Liver (tissue), 9 donors: ENCODE data around the gene PHKB. TPM values are rescaled to one million over a fixed set of nuclear protein-coding genes. Genes with fewer than 3 reads are reported as not detected.

Experiments
- DNase-seq: peaks from one replicate; pipeline ENCODE4 v3.0.0-alpha.2; 2017; ENCODE audit warnings: low spot score
- H3K27ac ChIP-seq, 2 donors: one replicate each; pipeline ENCODE4 v1.7.0; 2013; ENCODE audit warnings: inconsistent platforms in 2 of 2, low read length in 2 of 2, control low read depth in 1 of 2, low read depth in 1 of 2, mild to moderate bottlenecking in 1 of 2
- H3K27me3 ChIP-seq, 4 donors: one replicate each; pipeline versions ENCODE4 v1.6.1 to v1.7.0; 2013; ENCODE audit warnings: low read length in 3 of 4, inconsistent platforms in 1 of 4, mild to moderate bottlenecking in 1 of 4, moderate library complexity in 1 of 4; ENCODE audit not compliant: control insufficient read depth in 4 of 4, insufficient read depth in 4 of 4
- H3K36me3 ChIP-seq, 4 donors: one replicate each; pipeline versions ENCODE4 v1.6.1 to v1.7.0; 2013; ENCODE audit warnings: low read length in 3 of 4, mild to moderate bottlenecking in 3 of 4, low read depth in 1 of 4, moderate library complexity in 1 of 4; ENCODE audit not compliant: control insufficient read depth in 4 of 4, insufficient read depth in 3 of 4
- H3K4me1 ChIP-seq, 4 donors: one replicate each; pipeline versions ENCODE4 v1.6.1 to v1.7.0; 2013; ENCODE audit warnings: low read length in 3 of 4, mild to moderate bottlenecking in 3 of 4, moderate library complexity in 1 of 4; ENCODE audit not compliant: control insufficient read depth in 4 of 4, insufficient read depth in 4 of 4
- H3K4me3 ChIP-seq, 3 donors: one replicate each; pipeline versions ENCODE4 v1.6.1 to v1.7.0; 2013; ENCODE audit warnings: low read length in 3 of 3, control low read depth in 1 of 3, low read depth in 1 of 3, mild to moderate bottlenecking in 1 of 3
- H3K9ac ChIP-seq, 2 donors: one replicate each; pipeline ENCODE4 v1.7.0; 2013; ENCODE audit warnings: low read length in 2 of 2, mild to moderate bottlenecking in 2 of 2, moderate library complexity in 2 of 2, control low read depth in 1 of 2, low read depth in 1 of 2
- H3K9me3 ChIP-seq, 4 donors: one replicate each; pipeline versions ENCODE4 v1.6.1 to v1.7.0; 2013; ENCODE audit warnings: low read length in 3 of 4; ENCODE audit not compliant: control insufficient read depth in 4 of 4
- FOXA1 ChIP-seq: IDR thresholded peaks from 2 replicates; pipeline ENCODE4 v1.6.1; 2016; ENCODE audit warnings: antibody characterized with exemption
- FOXA2 ChIP-seq: IDR thresholded peaks from 2 replicates; pipeline ENCODE4 v1.6.1; 2016; ENCODE audit warnings: antibody characterized with exemption
- GABPA ChIP-seq, 2 donors: IDR thresholded peaks in 1 of 2; conservative IDR thresholded peaks in 1 of 2; 2 replicates each; pipeline ENCODE4 v1.6.1; 2016; ENCODE audit warnings: antibody characterized with exemption in 2 of 2, mild to moderate bottlenecking in 1 of 2, moderate library complexity in 1 of 2
- HNF4A ChIP-seq, 2 donors: conservative IDR thresholded peaks; 2 replicates each; pipeline ENCODE4 v1.6.1; 2016; ENCODE audit warnings: antibody characterized with exemption in 2 of 2, mild to moderate bottlenecking in 2 of 2
- HNF4G ChIP-seq: IDR thresholded peaks from 2 replicates; pipeline ENCODE4 v1.6.1; 2016; ENCODE audit warnings: antibody characterized with exemption
- JUND ChIP-seq, 2 donors: IDR thresholded peaks; 2 replicates each; pipeline ENCODE4 v1.6.1; 2016; ENCODE audit warnings: antibody characterized with exemption in 2 of 2
- NR2F2 ChIP-seq: IDR thresholded peaks from 2 replicates; pipeline ENCODE4 v1.6.1; 2016; ENCODE audit warnings: antibody characterized with exemption
- RAD21 ChIP-seq, 2 donors: IDR thresholded peaks; 2 replicates each; pipeline ENCODE4 v1.6.1; 2016; ENCODE audit warnings: antibody characterized with exemption in 2 of 2, mild to moderate bottlenecking in 2 of 2
- RXRA ChIP-seq, 2 donors: IDR thresholded peaks; 2 replicates each; pipeline ENCODE4 v1.6.1; 2017 to 2018; ENCODE audit warnings: antibody characterized with exemption in 2 of 2, mild to moderate bottlenecking in 1 of 2
- TAF1 ChIP-seq: conservative IDR thresholded peaks from 2 replicates; pipeline ENCODE4 v1.6.1; 2016; ENCODE audit warnings: antibody characterized with exemption, mild to moderate bottlenecking
- YY1 ChIP-seq: IDR thresholded peaks from 2 replicates; pipeline ENCODE4 v1.6.1; 2016; ENCODE audit warnings: antibody characterized with exemption, mild to moderate bottlenecking
- WGBS: extraction: QIAGEN DNeasy Blood & Tissue Kit; methylation state at CpG from one replicate; pipeline ENCODE4 v1.1.7; 2013; 5-methylcytosine and 5-hydroxymethylcytosine counted together
- polyA plus RNA-seq, 2 donors: library from polyadenylated mRNA; stranded (reverse) in 1 of 2; unstranded in 1 of 2; fragments of 200-250 nt in 1 of 2; fragments of >200 nt in 1 of 2; fragmentation: Nextera tagmentation in 1 of 2; extraction: Ambion mirVana in 1 of 2; gene quantifications; one replicate each; pipeline versions ENCODE4 v1.2.1 to v1.2.3, GENCODE V29; 2013 to 2015
- total RNA-seq, 2 donors: library from RNA; depleted of rRNA; stranded (reverse); fragments of >200 nt; gene quantifications; one replicate each; pipeline ENCODE4 v1.2.3, GENCODE V29; 2014
- TF ChIP-seq, protein P1 (sequence below): IDR thresholded peaks from 2 replicates; pipeline ENCODE4 v1.6.1; 2016; ENCODE audit warnings: antibody characterized with exemption
- TF ChIP-seq, protein P2 (sequence below): IDR thresholded peaks from 2 replicates; pipeline ENCODE4 v1.6.1; 2016; ENCODE audit warnings: antibody characterized with exemption, mild to moderate bottlenecking
- TF ChIP-seq, protein P3 (sequence below): IDR thresholded peaks from 2 replicates; pipeline ENCODE4 v1.6.1; 2016; ENCODE audit warnings: antibody characterized with exemption
- TF ChIP-seq, protein P4 (sequence below): fragments of 150-350 bp; IDR thresholded peaks from 2 replicates; pipeline ENCODE4 v1.5.1; 2017; ENCODE audit warnings: improper control_type of control experiment, low read depth, low read length; ENCODE audit not compliant: missing input control
- donor health status: healthy.
- donor health status: healthy.
- donor health status: healthy.
- donor health status: healthy.
- donor health status: healthy.

Gene PHKB
- total and polyA plus RNA-seq, 4 donors = 13.2 to 49.1 (median 29.0) TPM

DNA sequence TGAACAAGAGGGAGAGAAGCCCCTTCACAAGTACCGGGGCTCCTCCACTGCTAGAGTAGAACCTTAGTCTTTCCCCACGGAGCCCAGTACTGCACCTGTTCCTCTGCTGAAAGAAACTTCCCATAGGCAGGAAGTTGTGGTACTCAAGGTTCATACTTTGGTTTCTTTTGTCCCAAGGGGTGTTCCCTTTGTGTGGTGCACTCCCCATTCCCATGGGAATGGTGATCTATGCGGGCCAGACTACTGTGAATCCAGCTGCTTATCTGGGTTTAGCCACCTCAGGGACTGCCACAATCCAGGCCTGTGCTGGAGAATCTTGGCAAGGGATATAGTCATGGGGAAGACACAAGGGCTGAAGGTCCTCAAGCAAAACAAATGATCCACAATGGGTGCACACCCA, 110.6 kb downstream of the PHKB start:
- no peak overlapping the region for H3K27ac ChIP-seq
- H3K36me3 ChIP-seq = no peaks in the 10 kb centered on the region
- WGBS = 94% methylated on average over 3 of the region's 3 CpGs
- TF ChIP-seq FOXA2 (no peak), GABPA (IDR thresholded peaks at IDR 0.05 in 1 of 2, conservative IDR thresholded peaks at IDR 0.05 in 1 of 2) (no peak), RXRA (IDR thresholded peaks at IDR 0.05) (no peak), FOXA1 (no peak), HNF4A (conservative IDR thresholded peaks at IDR 0.05) (no peak), NR2F2 (no peak), HNF4G (no peak), YY1 (no peak)
- TF ChIP-seq, protein P1, sequence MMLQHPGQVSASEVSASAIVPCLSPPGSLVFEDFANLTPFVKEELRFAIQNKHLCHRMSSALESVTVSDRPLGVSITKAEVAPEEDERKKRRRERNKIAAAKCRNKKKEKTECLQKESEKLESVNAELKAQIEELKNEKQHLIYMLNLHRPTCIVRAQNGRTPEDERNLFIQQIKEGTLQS = no peak
- TF ChIP-seq, protein P2, sequence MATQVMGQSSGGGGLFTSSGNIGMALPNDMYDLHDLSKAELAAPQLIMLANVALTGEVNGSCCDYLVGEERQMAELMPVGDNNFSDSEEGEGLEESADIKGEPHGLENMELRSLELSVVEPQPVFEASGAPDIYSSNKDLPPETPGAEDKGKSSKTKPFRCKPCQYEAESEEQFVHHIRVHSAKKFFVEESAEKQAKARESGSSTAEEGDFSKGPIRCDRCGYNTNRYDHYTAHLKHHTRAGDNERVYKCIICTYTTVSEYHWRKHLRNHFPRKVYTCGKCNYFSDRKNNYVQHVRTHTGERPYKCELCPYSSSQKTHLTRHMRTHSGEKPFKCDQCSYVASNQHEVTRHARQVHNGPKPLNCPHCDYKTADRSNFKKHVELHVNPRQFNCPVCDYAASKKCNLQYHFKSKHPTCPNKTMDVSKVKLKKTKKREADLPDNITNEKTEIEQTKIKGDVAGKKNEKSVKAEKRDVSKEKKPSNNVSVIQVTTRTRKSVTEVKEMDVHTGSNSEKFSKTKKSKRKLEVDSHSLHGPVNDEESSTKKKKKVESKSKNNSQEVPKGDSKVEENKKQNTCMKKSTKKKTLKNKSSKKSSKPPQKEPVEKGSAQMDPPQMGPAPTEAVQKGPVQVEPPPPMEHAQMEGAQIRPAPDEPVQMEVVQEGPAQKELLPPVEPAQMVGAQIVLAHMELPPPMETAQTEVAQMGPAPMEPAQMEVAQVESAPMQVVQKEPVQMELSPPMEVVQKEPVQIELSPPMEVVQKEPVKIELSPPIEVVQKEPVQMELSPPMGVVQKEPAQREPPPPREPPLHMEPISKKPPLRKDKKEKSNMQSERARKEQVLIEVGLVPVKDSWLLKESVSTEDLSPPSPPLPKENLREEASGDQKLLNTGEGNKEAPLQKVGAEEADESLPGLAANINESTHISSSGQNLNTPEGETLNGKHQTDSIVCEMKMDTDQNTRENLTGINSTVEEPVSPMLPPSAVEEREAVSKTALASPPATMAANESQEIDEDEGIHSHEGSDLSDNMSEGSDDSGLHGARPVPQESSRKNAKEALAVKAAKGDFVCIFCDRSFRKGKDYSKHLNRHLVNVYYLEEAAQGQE = no peak
- TF ChIP-seq, protein P3, sequence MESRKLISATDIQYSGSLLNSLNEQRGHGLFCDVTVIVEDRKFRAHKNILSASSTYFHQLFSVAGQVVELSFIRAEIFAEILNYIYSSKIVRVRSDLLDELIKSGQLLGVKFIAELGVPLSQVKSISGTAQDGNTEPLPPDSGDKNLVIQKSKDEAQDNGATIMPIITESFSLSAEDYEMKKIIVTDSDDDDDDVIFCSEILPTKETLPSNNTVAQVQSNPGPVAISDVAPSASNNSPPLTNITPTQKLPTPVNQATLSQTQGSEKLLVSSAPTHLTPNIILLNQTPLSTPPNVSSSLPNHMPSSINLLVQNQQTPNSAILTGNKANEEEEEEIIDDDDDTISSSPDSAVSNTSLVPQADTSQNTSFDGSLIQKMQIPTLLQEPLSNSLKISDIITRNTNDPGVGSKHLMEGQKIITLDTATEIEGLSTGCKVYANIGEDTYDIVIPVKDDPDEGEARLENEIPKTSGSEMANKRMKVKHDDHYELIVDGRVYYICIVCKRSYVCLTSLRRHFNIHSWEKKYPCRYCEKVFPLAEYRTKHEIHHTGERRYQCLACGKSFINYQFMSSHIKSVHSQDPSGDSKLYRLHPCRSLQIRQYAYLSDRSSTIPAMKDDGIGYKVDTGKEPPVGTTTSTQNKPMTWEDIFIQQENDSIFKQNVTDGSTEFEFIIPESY = no peak
- H3K9ac ChIP-seq = no peak overlapping the region
- DNase-seq = no peak
- no peaks in the 10 kb centered on the region for H3K27me3 ChIP-seq
- no peaks in the 10 kb centered on the region for H3K9me3 ChIP-seq
- no peaks in the 10 kb centered on the region for H3K4me1 ChIP-seq
- no peak overlapping the region for H3K4me3 ChIP-seq

DNA sequence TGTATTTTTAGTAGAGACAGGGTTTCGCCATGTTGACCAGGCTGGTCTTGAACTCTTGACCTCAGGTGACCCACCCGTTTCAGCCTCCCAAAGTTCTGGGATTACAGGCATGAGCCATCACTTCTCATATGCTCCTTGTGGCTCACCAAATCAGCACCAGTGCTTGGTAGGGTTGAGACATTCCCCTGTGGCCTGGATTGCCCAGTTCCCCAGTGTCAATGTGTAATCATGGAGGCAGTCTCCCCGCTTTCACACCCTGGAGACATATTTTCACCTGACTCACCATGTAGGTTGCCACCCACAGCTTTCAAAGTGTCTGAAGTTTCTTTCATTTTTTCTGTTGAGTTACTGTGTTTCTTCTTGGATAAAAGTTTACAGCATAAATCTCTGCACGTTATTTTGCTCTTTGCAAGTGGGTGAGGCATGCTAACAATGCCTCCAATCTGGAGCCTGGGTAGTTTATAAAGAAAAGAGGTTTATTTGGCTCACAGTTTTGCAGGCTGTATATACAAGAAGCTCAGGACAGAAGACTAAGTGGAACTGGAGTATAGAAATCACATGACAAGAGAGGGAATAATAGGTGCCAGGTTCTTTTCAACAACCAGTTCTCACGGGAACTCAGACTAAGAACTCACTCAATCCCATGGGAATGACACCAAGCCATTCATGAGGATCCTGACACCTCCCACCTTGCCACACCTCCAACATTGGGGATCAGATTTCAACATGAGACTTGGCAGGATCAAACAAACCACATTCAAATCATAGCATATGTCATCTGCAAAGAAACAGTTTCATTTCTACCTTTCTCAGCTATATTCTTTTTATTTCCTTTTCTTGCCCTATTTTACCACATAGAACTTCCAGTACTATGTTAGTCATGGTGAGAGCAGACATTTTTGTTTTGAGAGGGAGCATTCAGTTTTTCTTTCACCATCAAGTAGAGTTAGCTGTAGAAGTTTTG, 113.2 kb downstream of the PHKB start:
- WGBS = 73% methylated on average over 5 of the region's 5 CpGs
- TF ChIP-seq, protein P1 = no peak
- TF ChIP-seq TAF1 (no peak), RXRA (IDR thresholded peaks at IDR 0.05) (no peak), HNF4G (no peak), YY1 (no peak), NR2F2 (no peak), RAD21 (IDR thresholded peaks at IDR 0.05) (no peak), JUND (IDR thresholded peaks at IDR 0.05) (no peak), HNF4A (conservative IDR thresholded peaks at IDR 0.05) (no peak)
- TF ChIP-seq, protein P4, sequence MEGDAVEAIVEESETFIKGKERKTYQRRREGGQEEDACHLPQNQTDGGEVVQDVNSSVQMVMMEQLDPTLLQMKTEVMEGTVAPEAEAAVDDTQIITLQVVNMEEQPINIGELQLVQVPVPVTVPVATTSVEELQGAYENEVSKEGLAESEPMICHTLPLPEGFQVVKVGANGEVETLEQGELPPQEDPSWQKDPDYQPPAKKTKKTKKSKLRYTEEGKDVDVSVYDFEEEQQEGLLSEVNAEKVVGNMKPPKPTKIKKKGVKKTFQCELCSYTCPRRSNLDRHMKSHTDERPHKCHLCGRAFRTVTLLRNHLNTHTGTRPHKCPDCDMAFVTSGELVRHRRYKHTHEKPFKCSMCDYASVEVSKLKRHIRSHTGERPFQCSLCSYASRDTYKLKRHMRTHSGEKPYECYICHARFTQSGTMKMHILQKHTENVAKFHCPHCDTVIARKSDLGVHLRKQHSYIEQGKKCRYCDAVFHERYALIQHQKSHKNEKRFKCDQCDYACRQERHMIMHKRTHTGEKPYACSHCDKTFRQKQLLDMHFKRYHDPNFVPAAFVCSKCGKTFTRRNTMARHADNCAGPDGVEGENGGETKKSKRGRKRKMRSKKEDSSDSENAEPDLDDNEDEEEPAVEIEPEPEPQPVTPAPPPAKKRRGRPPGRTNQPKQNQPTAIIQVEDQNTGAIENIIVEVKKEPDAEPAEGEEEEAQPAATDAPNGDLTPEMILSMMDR = no peak
- TF ChIP-seq, protein P3 = no peak

More for the DNA sequence above, 113.2 kb downstream of the PHKB start:
- H3K4me1 ChIP-seq = no peaks in the 10 kb centered on the region
- no peak for DNase-seq
- no peaks in the 10 kb centered on the region for H3K36me3 ChIP-seq
- no peaks in the 10 kb centered on the region for H3K27me3 ChIP-seq
- H3K9ac ChIP-seq = no peak overlapping the region
- H3K4me3 ChIP-seq = no peak overlapping the region
- H3K9me3 ChIP-seq = no peaks in the 10 kb centered on the region
- H3K27ac ChIP-seq = no peak overlapping the region
